ENCODE data around the gene TNKS1BP1. TPM values are rescaled to one million over a fixed set of nuclear protein-coding genes. Genes with fewer than 3 reads are reported as not detected.
A peak's percentile ranks its signal among the peaks of the same experiment; 100 is the strongest.

TNKS1BP1 gene
- total and polyA plus RNA-seq, 9 of the 15 experiments (the other 6 are each of a cell fraction or from before 2014, with no cell fraction given), result 1.1 to 47.2 (median 10.9) TPM

DNA sequence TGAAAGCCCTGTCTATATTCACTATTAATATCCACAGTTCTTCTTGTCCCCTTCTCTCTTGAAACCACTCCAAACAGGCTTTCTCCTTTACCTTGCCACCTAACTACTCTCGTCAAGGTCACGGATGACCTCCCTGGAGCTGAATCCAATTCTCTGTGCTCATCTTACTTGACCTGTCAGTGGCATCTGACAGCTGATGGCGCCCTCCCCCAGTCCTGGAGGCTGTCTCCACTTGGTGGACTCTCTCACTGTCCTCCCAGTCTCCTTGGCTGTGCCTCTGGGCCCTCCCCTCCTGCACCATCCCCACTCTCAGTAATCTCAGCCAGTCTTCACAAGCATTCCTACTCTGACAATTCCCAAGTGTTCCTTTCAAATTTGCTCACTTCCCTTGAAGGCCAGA, 8.7 kb downstream of the TNKS1BP1 start:
- Histone ChIP-seq H3K79me2 (ENCODE audit: control insufficient read depth, insufficient read depth, low read length) (peaks cover 11% of the 10 kb centered on the region), H3K36me3 (ENCODE audit: control insufficient read depth, insufficient read depth, low read length) (peaks cover 88% of the 10 kb centered on the region), H3K4me3 (no peak overlapping the region), H4K20me1 (replicated peaks; ENCODE audit: control insufficient read depth, insufficient read depth, low read length) (peaks cover 9% of the 10 kb centered on the region), H3K9me3 (replicated peaks; ENCODE audit: control insufficient read depth, insufficient read depth, low read depth, low read length) (no peaks in the 10 kb centered on the region), H2AFZ (ENCODE audit: low read depth, low read length) (no peak overlapping the region), H3K9ac (ENCODE audit: insufficient read depth in 1 of 2, low read depth in 2 of 2, low read length in 2 of 2) (peak overlapping the region in 1 of 2 experiments; percentile 77; a peak in 1 of 4 replicates), H3K9me1 (ENCODE audit: control insufficient read depth, insufficient read depth, low read length) (peaks cover under 1% of the 10 kb centered on the region), H3K4me2 (ENCODE audit: insufficient read depth, low read length) (no peak overlapping the region), H3K27ac (ENCODE audit: extremely low read depth, low read depth, low read length) (0 out of 3 replicates have a peak overlapping the region, but pooled peaks have one; percentile 4), H3K4me1 (replicated peaks in 1 of 2; ENCODE audit: control insufficient read depth in 2 of 2, insufficient read depth in 2 of 2, low read length in 2 of 2) (peaks cover 23 to 43% of the 10 kb centered on the region in 2 experiments), H3K27me3 (ENCODE audit: control insufficient read depth in 2 of 2, insufficient read depth in 2 of 2, low read length in 2 of 2) (no peaks in the 10 kb centered on the region)
- in situ Hi-C loops (cut with MboI) (no loop called here), intact Hi-C loops (cut with micrococcal nuclease) (no loop called here)
- WGBS (ENCODE audit: insufficient coverage, low coverage, missing lambda C conversion rate), result 45% methylated on average over 3 of the region's 3 CpGs
- peak in 2 of 4 experiments; percentile 35 to 47 for DNase-seq (ENCODE audit: extremely low read depth in 1 of 4, low spot score in 3 of 4)
- POLR2A ChIA-PET, result interaction anchor here (0.7 to 1.3 kb wide), 6 partner anchors 9 to 475 kb away, joined by 3 to 5 read pairs (median 3); no protein-coding TSS in a partner anchor
- BruUV-seq (replicated peaks), result no TSS peak
- CTCF ChIA-PET (ENCODE audit: low intra/inter-chr PET ratio), result no interaction called here
- peak; percentile 4; the same call in 2 of the 3 replicates for ATAC-seq
- no peak for FAIRE-seq
- TF ChIP-seq TRIM28 (IDR thresholded peaks at IDR 0.05) (no peak), NFE2L1 (tag; IDR thresholded peaks at IDR 0.05; ENCODE audit: borderline replicate concordance, low read depth) (no peak), PPARD (CRISPR knock-in tag; IDR thresholded peaks at IDR 0.05) (no peak), HMG20A (CRISPR knock-in tag; conservative IDR thresholded peaks at IDR 0.05) (no peak), ZNF655 (CRISPR knock-in tag; IDR thresholded peaks at IDR 0.05) (no peak), MEIS2 (IDR thresholded peaks at IDR 0.05; ENCODE audit: partially characterized antibody) (peak; percentile 54), ZNF133 (CRISPR knock-in tag; IDR thresholded peaks at IDR 0.05) (no peak), SIN3A (IDR thresholded peaks at IDR 0.05; ENCODE audit: borderline replicate concordance in 2 of 2, control insufficient read depth in 1 of 2, low read depth in 2 of 2, low read length in 2 of 2) (0 out of 4 replicates have a peak, but pooled peaks of 1 of the 2 experiments have one; percentile 21), HEY1 (CRISPR knock-in tag; IDR thresholded peaks at IDR 0.05; ENCODE audit: borderline replicate concordance) (no peak), TEAD1 (CRISPR knock-in tag; IDR thresholded peaks at IDR 0.05) (no peak)
- TF ChIP-seq, protein P1, sequence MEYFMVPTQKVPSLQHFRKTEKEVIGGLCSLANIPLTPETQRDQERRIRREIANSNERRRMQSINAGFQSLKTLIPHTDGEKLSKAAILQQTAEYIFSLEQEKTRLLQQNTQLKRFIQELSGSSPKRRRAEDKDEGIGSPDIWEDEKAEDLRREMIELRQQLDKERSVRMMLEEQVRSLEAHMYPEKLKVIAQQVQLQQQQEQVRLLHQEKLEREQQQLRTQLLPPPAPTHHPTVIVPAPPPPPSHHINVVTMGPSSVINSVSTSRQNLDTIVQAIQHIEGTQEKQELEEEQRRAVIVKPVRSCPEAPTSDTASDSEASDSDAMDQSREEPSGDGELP (CRISPR knock-in tag; IDR thresholded peaks at IDR 0.05; ENCODE audit: borderline replicate concordance), result peak; percentile 61; the same call in 1 of the 2 replicates
- TF ChIP-seq, protein P2, sequence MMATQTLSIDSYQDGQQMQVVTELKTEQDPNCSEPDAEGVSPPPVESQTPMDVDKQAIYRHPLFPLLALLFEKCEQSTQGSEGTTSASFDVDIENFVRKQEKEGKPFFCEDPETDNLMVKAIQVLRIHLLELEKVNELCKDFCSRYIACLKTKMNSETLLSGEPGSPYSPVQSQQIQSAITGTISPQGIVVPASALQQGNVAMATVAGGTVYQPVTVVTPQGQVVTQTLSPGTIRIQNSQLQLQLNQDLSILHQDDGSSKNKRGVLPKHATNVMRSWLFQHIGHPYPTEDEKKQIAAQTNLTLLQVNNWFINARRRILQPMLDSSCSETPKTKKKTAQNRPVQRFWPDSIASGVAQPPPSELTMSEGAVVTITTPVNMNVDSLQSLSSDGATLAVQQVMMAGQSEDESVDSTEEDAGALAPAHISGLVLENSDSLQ (IDR thresholded peaks at IDR 0.05), result peak; percentile 74
- TF ChIP-seq, protein P3, sequence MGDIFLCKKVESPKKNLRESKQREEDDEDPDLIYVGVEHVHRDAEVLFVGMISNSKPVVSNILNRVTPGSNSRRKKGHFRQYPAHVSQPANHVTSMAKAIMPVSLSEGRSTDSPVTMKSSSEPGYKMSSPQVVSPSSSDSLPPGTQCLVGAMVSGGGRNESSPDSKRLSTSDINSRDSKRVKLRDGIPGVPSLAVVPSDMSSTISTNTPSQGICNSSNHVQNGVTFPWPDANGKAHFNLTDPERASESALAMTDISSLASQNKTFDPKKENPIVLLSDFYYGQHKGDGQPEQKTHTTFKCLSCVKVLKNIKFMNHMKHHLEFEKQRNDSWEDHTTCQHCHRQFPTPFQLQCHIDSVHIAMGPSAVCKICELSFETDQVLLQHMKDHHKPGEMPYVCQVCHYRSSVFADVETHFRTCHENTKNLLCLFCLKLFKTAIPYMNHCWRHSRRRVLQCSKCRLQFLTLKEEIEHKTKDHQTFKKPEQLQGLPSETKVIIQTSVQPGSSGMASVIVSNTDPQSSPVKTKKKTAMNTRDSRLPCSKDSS (IDR thresholded peaks at IDR 0.05; ENCODE audit: low read depth, partially characterized antibody), result no peak
- TF ChIP-seq, protein P4, sequence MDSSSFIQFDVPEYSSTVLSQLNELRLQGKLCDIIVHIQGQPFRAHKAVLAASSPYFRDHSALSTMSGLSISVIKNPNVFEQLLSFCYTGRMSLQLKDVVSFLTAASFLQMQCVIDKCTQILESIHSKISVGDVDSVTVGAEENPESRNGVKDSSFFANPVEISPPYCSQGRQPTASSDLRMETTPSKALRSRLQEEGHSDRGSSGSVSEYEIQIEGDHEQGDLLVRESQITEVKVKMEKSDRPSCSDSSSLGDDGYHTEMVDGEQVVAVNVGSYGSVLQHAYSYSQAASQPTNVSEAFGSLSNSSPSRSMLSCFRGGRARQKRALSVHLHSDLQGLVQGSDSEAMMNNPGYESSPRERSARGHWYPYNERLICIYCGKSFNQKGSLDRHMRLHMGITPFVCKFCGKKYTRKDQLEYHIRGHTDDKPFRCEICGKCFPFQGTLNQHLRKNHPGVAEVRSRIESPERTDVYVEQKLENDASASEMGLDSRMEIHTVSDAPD (CRISPR knock-in tag; IDR thresholded peaks at IDR 0.05), result no peak
- TF ChIP-seq, protein P5, sequence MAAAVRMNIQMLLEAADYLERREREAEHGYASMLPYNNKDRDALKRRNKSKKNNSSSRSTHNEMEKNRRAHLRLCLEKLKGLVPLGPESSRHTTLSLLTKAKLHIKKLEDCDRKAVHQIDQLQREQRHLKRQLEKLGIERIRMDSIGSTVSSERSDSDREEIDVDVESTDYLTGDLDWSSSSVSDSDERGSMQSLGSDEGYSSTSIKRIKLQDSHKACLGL (CRISPR knock-in tag; IDR thresholded peaks at IDR 0.05; ENCODE audit: borderline replicate concordance, poor library complexity, severe bottlenecking), result no peak

Data from K562 (cell line).